OCI-LY7 (cell line): ENCODE data around the gene DBF4B. TPM values are rescaled to one million over a fixed set of nuclear protein-coding genes. Genes with fewer than 3 reads are reported as not detected.

Experiments used
- BruUV-seq: library from RNA; stranded (reverse); fragments of 400-500 nt; replicated peaks from 2 replicates; lab custom pipeline; 2021; lab: Mats Ljungman, UMichigan
- CTCF ChIA-PET: fragments of 300-600 bp; sonication (Branson Sonifier 250); formaldehyde crosslinking; loops from one replicate; lab custom pipeline; 2022; ENCODE audit warnings: antibody characterized with exemption; ENCODE audit not compliant: unreplicated experiment; lab: Charles Lee
- POLR2A ChIA-PET: fragments of 300-600 bp; sonication (Branson Sonifier 250); formaldehyde crosslinking; loops from one replicate; lab custom pipeline; 2022; ENCODE audit warnings: antibody characterized with exemption; lab: Charles Lee
- DNase-seq: peaks from one replicate; pipeline ENCODE4 v3.0.0-alpha.2; 2015; ENCODE audit warnings: low spot score
- H2AFZ ChIP-seq: fragments of 200-600 bp; sonication (generic), shearing (Covaris generic); 2 replicates; pipeline ENCODE4 v1.6.1; 2014; ENCODE audit warnings: mild to moderate bottlenecking, antibody characterized with exemption, low read length, moderate library complexity
- H3K27ac ChIP-seq: fragments of 200-600 bp; sonication (generic); 2 replicates; pipeline ENCODE4 v1.5.1; 2014; ENCODE audit warnings: mixed run types, low read depth, mild to moderate bottlenecking, moderate library complexity, low read length, inconsistent platforms; ENCODE audit not compliant: poor library complexity, severe bottlenecking
- H3K36me3 ChIP-seq: fragments of 200-600 bp; sonication (generic); 2 replicates; pipeline ENCODE4 v1.6.1; 2014; ENCODE audit warnings: mild to moderate bottlenecking, antibody characterized with exemption, low read length, moderate library complexity, mixed read lengths; ENCODE audit not compliant: insufficient read depth
- H3K4me1 ChIP-seq: fragments of 200-600 bp; sonication (generic); 2 replicates; pipeline ENCODE4 v1.5.1; 2014; ENCODE audit warnings: mild to moderate bottlenecking, low read length; ENCODE audit not compliant: insufficient read depth, poor library complexity, severe bottlenecking
- H3K4me2 ChIP-seq: fragments of 200-600 bp; sonication (generic); 2 replicates; pipeline ENCODE4 v1.6.1; 2014; ENCODE audit warnings: mild to moderate bottlenecking, low read length
- H3K4me3 ChIP-seq: fragments of 200-600 bp; sonication (generic); 2 replicates; pipeline ENCODE4 v1.5.1; 2014; ENCODE audit warnings: mild to moderate bottlenecking, low read depth, low read length; ENCODE audit not compliant: poor library complexity, severe bottlenecking
- H3K79me2 ChIP-seq: fragments of 200-600 bp; sonication (generic); 2 replicates; pipeline ENCODE4 v1.6.1; 2016; ENCODE audit warnings: low read depth, mild to moderate bottlenecking, low read length, moderate library complexity, mixed read lengths; ENCODE audit not compliant: insufficient read depth
- H3K9me2 ChIP-seq: fragments of 200-600 bp; sonication (generic); 2 replicates; pipeline ENCODE4 v1.6.1; 2016; ENCODE audit warnings: mild to moderate bottlenecking, low read length, mixed read lengths; ENCODE audit not compliant: insufficient read depth
- H3K9me3 ChIP-seq: fragments of 200-600 bp; sonication (generic); 2 replicates; pipeline ENCODE4 v1.6.1; 2014; ENCODE audit warnings: mild to moderate bottlenecking, mixed run types, low read length, mixed read lengths
- H4K20me1 ChIP-seq: fragments of 200-600 bp; sonication (generic); 2 replicates; pipeline ENCODE4 v1.6.1; 2014; ENCODE audit warnings: mild to moderate bottlenecking, antibody characterized with exemption, low read length, moderate library complexity, mixed read lengths; ENCODE audit not compliant: insufficient read depth
- EZH2phosphoT487 ChIP-seq: fragments of 200-600 bp; sonication (generic); IDR thresholded peaks from 2 replicates; pipeline ENCODE4 v1.6.1; 2018; ENCODE audit warnings: low read depth, borderline replicate concordance, mild to moderate bottlenecking, mixed run types, antibody characterized with exemption, low read length, moderate library complexity, mixed read lengths
- intact Hi-C: fragments of 100-400 bp; cut with micrococcal nuclease; formaldehyde crosslinking; loops from one replicate; pipeline ENCODE4 v1.10.0; 2022; ENCODE audit not compliant: unreplicated experiment
- total RNA-seq, 2 experiments: library from RNA; depleted of rRNA in 1 of 2; stranded (reverse); fragments of >200 nt in 1 of 2; shearing (Covaris generic) in 1 of 2; gene quantifications; 2 replicates each; pipeline ENCODE4 v1.2.3, GENCODE V29; 2014 to 2022
- TF ChIP-seq, protein P1 (sequence below): fragments of 200-600 bp; sonication (generic); conservative IDR thresholded peaks from 2 replicates; pipeline ENCODE4 v1.5.1; 2014; ENCODE audit warnings: mild to moderate bottlenecking, antibody characterized with exemption, low read length, moderate library complexity, mixed read lengths

The DBF4B gene
- total RNA-seq, 2 experiments from 2014 or later = 18.1 to 45.8 TPM

DNA sequence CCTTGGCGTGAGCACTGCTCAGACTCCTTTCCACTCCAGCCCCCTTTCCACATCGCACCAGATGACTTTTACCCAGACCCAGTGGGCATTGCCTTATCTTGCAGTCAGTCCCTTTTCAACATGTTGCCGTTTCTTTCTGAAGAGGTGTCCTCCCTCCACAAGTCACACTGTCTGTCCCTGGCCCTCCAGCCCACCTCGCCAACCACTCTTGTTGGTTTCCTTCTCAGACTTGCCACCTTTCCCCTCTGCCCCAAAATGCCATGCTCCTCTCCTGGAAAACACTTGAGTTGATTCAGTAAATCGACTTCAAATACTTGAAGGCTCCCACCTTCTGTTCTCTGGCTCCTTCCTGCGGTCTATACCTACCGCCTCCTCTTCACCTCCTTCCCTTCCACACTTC lies 42.9 kb downstream of the DBF4B start:
- TF ChIP-seq, protein P1, sequence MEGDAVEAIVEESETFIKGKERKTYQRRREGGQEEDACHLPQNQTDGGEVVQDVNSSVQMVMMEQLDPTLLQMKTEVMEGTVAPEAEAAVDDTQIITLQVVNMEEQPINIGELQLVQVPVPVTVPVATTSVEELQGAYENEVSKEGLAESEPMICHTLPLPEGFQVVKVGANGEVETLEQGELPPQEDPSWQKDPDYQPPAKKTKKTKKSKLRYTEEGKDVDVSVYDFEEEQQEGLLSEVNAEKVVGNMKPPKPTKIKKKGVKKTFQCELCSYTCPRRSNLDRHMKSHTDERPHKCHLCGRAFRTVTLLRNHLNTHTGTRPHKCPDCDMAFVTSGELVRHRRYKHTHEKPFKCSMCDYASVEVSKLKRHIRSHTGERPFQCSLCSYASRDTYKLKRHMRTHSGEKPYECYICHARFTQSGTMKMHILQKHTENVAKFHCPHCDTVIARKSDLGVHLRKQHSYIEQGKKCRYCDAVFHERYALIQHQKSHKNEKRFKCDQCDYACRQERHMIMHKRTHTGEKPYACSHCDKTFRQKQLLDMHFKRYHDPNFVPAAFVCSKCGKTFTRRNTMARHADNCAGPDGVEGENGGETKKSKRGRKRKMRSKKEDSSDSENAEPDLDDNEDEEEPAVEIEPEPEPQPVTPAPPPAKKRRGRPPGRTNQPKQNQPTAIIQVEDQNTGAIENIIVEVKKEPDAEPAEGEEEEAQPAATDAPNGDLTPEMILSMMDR = no peak
- no peak for TF ChIP-seq EZH2phosphoT487
- H3K4me3 ChIP-seq = no peak overlapping the region
- intact Hi-C loops = no loop called here
- no peaks in the 10 kb centered on the region for H3K9me2 ChIP-seq
- no peaks in the 10 kb centered on the region for H3K9me3 ChIP-seq
- no peaks in the 10 kb centered on the region for H3K79me2 ChIP-seq
- no peak overlapping the region for H2AFZ ChIP-seq
- H3K4me1 ChIP-seq = no peaks in the 10 kb centered on the region
- ChIA-PET POLR2A (no interaction called here), CTCF (no interaction called here)
- H3K36me3 ChIP-seq = peaks cover 27% of the 10 kb centered on the region; the same call in 1 of the 2 replicates
- no peaks in the 10 kb centered on the region for H4K20me1 ChIP-seq
- no TSS peak for BruUV-seq
- H3K27ac ChIP-seq = no peak overlapping the region
- no peak overlapping the region for H3K4me2 ChIP-seq
- no peak for DNase-seq

DNA sequence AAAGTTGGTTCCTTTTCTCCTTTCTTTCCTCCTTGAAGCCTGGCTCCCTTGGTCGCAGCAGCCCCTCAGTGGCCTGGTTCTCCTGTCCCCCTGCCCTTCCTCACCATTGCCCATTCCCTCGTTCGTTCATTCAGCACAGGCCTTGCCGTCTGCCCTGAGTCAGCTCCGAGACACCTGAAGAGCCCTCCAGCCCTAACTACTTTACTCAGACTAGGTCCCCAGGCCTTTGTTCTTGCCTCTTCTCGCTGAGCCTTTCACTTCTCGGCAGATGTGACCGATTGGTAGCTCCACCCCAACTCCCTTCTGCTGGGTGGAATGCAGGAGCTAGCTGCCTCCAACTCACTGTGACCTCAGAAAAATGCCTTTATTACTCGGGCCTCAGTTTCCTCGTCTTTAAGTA lies 43.3 kb downstream of the DBF4B start:
- H3K9me2 ChIP-seq = no peaks in the 10 kb centered on the region
- no peaks in the 10 kb centered on the region for H4K20me1 ChIP-seq
- H2AFZ ChIP-seq = no peak overlapping the region
- no peaks in the 10 kb centered on the region for H3K79me2 ChIP-seq
- peaks cover 27% of the 10 kb centered on the region; the same call in 1 of the 2 replicates for H3K36me3 ChIP-seq
- H3K9me3 ChIP-seq = no peaks in the 10 kb centered on the region
- no peak overlapping the region for H3K4me3 ChIP-seq
- TF ChIP-seq EZH2phosphoT487 = no peak
- TF ChIP-seq, protein P1 = no peak
- no peak overlapping the region for H3K27ac ChIP-seq
- no peak overlapping the region for H3K4me2 ChIP-seq
- intact Hi-C loops = no loop called here
- no peaks in the 10 kb centered on the region for H3K4me1 ChIP-seq
- ChIA-PET CTCF (no interaction called here), POLR2A (no interaction called here)
- DNase-seq = no peak
- TSS peak; percentile 39 for BruUV-seq

GRCh38 chr17:44752953-44753861 lies 44.7 kb downstream of the DBF4B start:
- no peaks in the 10 kb centered on the region for H3K79me2 ChIP-seq
- CTCF ChIA-PET = no interaction called here
- POLR2A ChIA-PET = no interaction called here
- H3K4me2 ChIP-seq = no peak overlapping the region
- H2AFZ ChIP-seq = no peak overlapping the region
- no peaks in the 10 kb centered on the region for H4K20me1 ChIP-seq
- no peak overlapping the region for H3K27ac ChIP-seq
- H3K36me3 ChIP-seq = peaks cover 17% of the 10 kb centered on the region; the same call in 1 of the 2 replicates
- no peaks in the 10 kb centered on the region for H3K9me2 ChIP-seq
- BruUV-seq = no TSS peak
- TF ChIP-seq EZH2phosphoT487 = no peak
- TF ChIP-seq, protein P1 = no peak
- no peaks in the 10 kb centered on the region for H3K9me3 ChIP-seq
- H3K4me3 ChIP-seq = no peak overlapping the region
- intact Hi-C loops = no loop called here
- no peaks in the 10 kb centered on the region for H3K4me1 ChIP-seq
- DNase-seq = no peak
